Vagina (tissue), 2 donors: ENCODE data around the gene CCDC39.
"Not testable (repeated sequence)": the region's sequence is repeated elsewhere in the genome, so short reads cannot be mapped to it uniquely, and the experiment has no call there.

ENCODE experiments used
- POLR2AphosphoS5 ChIP-seq, 2 donors: sonication (generic); formaldehyde crosslinking; IDR thresholded peaks; one replicate each; pipeline ENCODE4 v1.9.0; 2017; ENCODE audit warnings: antibody characterized with exemption in 2 of 2, mild to moderate bottlenecking in 2 of 2, low read depth in 1 of 2; ENCODE audit not compliant: insufficient read depth in 1 of 2
- TF ChIP-seq, protein P1 (sequence below), 3 experiments: fragments of 450-650 bp in 2 of 3; fragments of 200-600 bp in 1 of 3; sonication (generic) in 1 of 3; IDR thresholded peaks; one replicate each; pipeline ENCODE4 v1.5.1; 2017 to 2019; ENCODE audit warnings: antibody characterized with exemption in 3 of 3, mild to moderate bottlenecking in 2 of 3, moderate library complexity in 2 of 3

DNA sequence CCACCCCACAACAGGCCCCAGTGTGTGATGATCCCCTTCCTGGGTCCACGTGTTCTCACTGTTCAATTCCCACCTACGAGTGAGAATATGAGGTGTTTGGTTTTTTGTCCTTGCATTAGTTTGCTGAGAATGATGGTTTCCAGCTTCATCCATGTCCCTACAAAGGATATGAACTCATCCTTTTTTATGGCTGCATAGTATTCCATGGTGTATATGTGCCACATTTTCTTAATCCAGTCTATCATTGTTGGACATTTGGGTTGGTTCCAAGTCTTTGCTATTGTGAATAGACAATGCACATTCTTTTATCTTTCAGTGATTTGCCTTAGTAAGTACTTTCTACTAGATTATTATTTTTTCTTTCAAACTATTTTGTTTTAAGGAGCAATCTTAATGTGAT lies 60.7 kb downstream of the CCDC39 start:
- TF ChIP-seq, protein P1, sequence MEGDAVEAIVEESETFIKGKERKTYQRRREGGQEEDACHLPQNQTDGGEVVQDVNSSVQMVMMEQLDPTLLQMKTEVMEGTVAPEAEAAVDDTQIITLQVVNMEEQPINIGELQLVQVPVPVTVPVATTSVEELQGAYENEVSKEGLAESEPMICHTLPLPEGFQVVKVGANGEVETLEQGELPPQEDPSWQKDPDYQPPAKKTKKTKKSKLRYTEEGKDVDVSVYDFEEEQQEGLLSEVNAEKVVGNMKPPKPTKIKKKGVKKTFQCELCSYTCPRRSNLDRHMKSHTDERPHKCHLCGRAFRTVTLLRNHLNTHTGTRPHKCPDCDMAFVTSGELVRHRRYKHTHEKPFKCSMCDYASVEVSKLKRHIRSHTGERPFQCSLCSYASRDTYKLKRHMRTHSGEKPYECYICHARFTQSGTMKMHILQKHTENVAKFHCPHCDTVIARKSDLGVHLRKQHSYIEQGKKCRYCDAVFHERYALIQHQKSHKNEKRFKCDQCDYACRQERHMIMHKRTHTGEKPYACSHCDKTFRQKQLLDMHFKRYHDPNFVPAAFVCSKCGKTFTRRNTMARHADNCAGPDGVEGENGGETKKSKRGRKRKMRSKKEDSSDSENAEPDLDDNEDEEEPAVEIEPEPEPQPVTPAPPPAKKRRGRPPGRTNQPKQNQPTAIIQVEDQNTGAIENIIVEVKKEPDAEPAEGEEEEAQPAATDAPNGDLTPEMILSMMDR (IDR thresholded peaks at IDR 0.05): not testable (repeated sequence)
- not testable (repeated sequence) for TF ChIP-seq POLR2AphosphoS5 (IDR thresholded peaks at IDR 0.05; ENCODE audit: insufficient read depth in 1 of 2, low read depth in 1 of 2)
